ENCODE data around the gene ZNF521.

Gene ZNF521

DNA sequence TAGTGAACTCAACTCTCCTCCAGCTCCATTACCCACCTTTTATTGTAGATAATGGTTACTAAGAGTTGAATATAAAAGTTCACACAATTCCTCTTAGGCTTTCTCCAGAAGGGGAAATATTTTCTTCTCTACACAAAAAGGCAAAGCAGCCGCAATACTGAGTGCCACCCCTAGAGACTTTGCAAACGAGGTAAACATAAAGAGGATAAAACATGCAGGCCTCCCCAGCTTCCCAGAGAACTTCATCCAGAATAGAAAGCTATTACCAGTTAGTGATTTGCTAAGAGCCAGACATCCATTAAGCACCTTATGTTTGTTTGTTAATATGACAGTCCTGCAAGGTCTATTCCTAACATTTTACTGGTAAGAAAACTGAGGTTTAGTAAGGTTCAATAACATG, 17.4 kb downstream of the ZNF521 start:
- no peak for DNase-seq (ENCODE audit: low read depth)

DNA sequence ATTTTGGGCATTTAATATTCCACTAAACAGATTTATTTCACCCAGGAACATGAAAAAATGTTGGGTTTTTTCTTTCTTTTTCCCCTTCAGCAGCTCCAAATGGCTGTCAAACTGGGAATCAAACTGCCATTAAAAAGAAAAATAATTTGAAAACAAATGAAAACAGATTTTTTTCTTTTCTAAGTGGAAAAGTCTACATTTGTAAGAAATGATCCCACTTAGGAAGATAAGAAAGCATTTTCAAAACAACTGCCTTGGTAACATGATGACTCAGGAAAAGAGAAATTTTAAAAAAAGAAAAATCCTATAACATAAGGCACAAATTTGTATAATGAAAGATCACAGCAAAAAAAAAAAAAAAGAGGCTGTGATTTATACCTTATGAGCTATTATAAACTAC, 20.0 kb downstream of the ZNF521 start:
- no peak overlapping the region for H3K4me3 ChIP-seq (ENCODE audit: low read depth, low read length)
- TF ChIP-seq, protein P1, sequence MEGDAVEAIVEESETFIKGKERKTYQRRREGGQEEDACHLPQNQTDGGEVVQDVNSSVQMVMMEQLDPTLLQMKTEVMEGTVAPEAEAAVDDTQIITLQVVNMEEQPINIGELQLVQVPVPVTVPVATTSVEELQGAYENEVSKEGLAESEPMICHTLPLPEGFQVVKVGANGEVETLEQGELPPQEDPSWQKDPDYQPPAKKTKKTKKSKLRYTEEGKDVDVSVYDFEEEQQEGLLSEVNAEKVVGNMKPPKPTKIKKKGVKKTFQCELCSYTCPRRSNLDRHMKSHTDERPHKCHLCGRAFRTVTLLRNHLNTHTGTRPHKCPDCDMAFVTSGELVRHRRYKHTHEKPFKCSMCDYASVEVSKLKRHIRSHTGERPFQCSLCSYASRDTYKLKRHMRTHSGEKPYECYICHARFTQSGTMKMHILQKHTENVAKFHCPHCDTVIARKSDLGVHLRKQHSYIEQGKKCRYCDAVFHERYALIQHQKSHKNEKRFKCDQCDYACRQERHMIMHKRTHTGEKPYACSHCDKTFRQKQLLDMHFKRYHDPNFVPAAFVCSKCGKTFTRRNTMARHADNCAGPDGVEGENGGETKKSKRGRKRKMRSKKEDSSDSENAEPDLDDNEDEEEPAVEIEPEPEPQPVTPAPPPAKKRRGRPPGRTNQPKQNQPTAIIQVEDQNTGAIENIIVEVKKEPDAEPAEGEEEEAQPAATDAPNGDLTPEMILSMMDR (IDR thresholded peaks at IDR 0.05; ENCODE audit: low read depth, low read length): no peak
- TF ChIP-seq, protein P2, sequence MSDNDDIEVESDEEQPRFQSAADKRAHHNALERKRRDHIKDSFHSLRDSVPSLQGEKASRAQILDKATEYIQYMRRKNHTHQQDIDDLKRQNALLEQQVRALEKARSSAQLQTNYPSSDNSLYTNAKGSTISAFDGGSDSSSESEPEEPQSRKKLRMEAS (IDR thresholded peaks at IDR 0.05; ENCODE audit: low read depth, low read length): no peak
- no peak for TF ChIP-seq MYC (IDR thresholded peaks at IDR 0.05; ENCODE audit: low read depth, low read length)
- no peak for TF ChIP-seq POLR2A (IDR thresholded peaks at IDR 0.05; ENCODE audit: extremely low read depth, insufficient read length)
- no peak for DNase-seq (ENCODE audit: low read depth)

More for the DNA sequence above, 17.4 kb downstream of the ZNF521 start:
- TF ChIP-seq, protein P2 (IDR thresholded peaks at IDR 0.05; ENCODE audit: low read depth, low read length): no peak
- TF ChIP-seq POLR2A (IDR thresholded peaks at IDR 0.05; ENCODE audit: extremely low read depth, insufficient read length) (no peak), MYC (IDR thresholded peaks at IDR 0.05; ENCODE audit: low read depth, low read length) (no peak)
- TF ChIP-seq, protein P1 (IDR thresholded peaks at IDR 0.05; ENCODE audit: low read depth, low read length): no peak
- H3K4me3 ChIP-seq (ENCODE audit: low read depth, low read length): no peak overlapping the region

DNA sequence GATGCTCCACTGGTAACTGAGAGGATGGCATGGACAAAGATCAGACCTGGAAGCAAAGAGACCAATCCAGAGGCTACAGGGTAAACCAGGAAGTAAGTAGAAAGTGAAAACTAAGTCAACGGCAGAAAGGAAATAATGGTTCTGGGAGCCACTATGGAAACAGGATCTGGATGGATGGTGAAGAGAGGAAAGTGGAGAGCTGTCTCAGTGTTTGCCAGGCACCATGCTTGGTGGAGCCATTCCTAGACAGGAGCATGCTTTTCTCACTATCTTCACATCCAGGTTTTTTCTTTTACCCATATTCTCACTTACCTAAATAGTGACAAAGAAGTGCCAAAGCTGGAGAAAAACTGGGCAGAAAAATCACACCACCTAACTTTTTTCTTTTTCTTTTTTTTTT, 22.2 kb downstream of the ZNF521 start:
- DNase-seq (ENCODE audit: low read depth): no peak
- TF ChIP-seq MYC (IDR thresholded peaks at IDR 0.05; ENCODE audit: low read depth, low read length) (no peak), POLR2A (IDR thresholded peaks at IDR 0.05; ENCODE audit: extremely low read depth, insufficient read length) (no peak)
- TF ChIP-seq, protein P2 (IDR thresholded peaks at IDR 0.05; ENCODE audit: low read depth, low read length): no peak
- TF ChIP-seq, protein P1 (IDR thresholded peaks at IDR 0.05; ENCODE audit: low read depth, low read length): no peak
- H3K4me3 ChIP-seq (ENCODE audit: low read depth, low read length): no peak overlapping the region

DNA sequence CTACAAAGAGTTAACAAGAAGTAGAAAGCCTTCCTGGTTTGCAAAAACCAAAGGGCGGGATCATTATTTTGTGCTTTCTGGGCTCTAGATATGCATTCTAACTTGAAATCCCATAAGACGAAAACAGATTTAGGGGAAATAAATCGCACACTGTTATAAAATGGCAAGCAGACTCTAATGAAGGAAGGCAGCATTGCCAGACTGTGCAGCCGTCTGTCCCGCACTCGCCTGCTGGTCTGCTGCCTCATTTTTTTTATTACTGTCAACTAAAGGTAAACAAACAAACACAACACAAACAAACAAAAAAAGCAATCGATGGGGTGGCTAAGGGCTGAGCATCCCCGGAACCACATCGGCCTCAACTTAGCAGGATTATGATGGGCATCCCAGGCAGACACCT, 24.4 kb downstream of the ZNF521 start:
- DNase-seq (ENCODE audit: low read depth): no peak
- TF ChIP-seq POLR2A (IDR thresholded peaks at IDR 0.05; ENCODE audit: extremely low read depth, insufficient read length) (no peak), MYC (IDR thresholded peaks at IDR 0.05; ENCODE audit: low read depth, low read length) (no peak)
- TF ChIP-seq, protein P2 (IDR thresholded peaks at IDR 0.05; ENCODE audit: low read depth, low read length): no peak
- TF ChIP-seq, protein P1 (IDR thresholded peaks at IDR 0.05; ENCODE audit: low read depth, low read length): no peak
- H3K4me3 ChIP-seq (ENCODE audit: low read depth, low read length): no peak overlapping the region

DNA sequence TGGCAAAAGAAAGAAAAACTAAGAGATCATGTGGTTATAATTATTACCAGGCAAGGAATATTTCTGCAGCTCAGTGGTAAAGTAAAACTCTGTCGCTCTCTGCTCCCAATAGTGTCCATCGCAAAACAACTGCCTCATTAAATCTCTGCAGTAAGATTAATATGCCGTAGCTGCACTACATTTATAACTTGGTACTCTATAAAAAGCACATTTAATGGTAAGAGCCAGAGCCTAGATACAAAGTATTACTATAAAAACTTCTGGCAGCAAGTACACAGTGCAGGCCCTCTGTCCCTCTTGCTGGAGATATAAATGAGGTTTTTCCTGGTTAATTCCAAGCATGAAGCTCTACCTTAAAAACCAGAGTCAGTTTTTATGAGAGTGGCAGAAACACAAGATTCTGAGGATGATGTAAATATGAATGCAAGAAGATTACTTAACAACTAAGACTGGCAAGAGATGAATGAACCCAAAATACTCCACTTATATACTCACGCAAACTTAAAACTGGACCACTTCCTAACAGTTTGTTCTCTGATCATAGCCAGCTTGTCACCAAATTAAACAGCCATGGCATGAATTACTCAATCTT, 25.5 kb downstream of the ZNF521 start:
- no peak for DNase-seq (ENCODE audit: low read depth)
- no peak overlapping the region for H3K4me3 ChIP-seq (ENCODE audit: low read depth, low read length)
- TF ChIP-seq POLR2A (IDR thresholded peaks at IDR 0.05; ENCODE audit: extremely low read depth, insufficient read length) (no peak), MYC (IDR thresholded peaks at IDR 0.05; ENCODE audit: low read depth, low read length) (no peak)
- TF ChIP-seq, protein P2 (IDR thresholded peaks at IDR 0.05; ENCODE audit: low read depth, low read length): no peak
- TF ChIP-seq, protein P1 (IDR thresholded peaks at IDR 0.05; ENCODE audit: low read depth, low read length): no peak
